ENCODE measurements around the gene HS3ST1.

- no peak for TF ChIP-seq TAF1 (IDR thresholded peaks at IDR 0.05; ENCODE audit: low read depth)
- TF ChIP-seq USF1 (IDR thresholded peaks at IDR 0.05): no peak
- TF ChIP-seq NFIC (IDR thresholded peaks at IDR 0.05): no peak
- TF ChIP-seq, protein P1, sequence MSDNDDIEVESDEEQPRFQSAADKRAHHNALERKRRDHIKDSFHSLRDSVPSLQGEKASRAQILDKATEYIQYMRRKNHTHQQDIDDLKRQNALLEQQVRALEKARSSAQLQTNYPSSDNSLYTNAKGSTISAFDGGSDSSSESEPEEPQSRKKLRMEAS (IDR thresholded peaks at IDR 0.05): no peak
- no peak for TF ChIP-seq TEAD4 (IDR thresholded peaks at IDR 0.05)
These were observed 7.6 kb downstream of the HS3ST1 start for GRCh38 chr4:11421116-11421515.

All from Ishikawa (cell line).